HG03565 (cell line): ENCODE data around the gene C11orf58.

Experiments used
- ATAC-seq: cut with Tn5 transposase; IDR thresholded peaks from one replicate; pipeline ENCODE4 v1.9.1; 2021; ENCODE audit warnings: mild to moderate bottlenecking, moderate library complexity; ENCODE audit not compliant: unreplicated experiment

C11orf58 gene

DNA sequence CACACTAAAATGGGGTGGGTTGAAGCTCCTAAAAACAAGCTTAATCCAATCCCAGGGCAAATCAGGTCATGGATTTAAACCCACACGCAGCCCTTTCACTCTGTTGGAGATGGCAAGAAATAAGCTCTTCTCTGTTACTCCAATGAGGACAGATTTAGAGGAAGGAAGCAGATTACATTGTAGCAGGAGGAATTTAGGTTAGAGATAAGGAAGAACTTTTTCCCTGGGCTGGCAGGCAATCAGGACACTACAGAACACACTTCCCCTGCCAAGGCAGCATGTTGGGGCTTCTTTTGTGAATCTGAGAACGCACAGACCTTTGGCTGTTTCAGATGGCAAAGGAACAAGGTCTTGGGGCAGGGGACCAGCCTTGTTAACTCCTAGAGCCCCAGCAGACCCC, 46.2 kb downstream of the C11orf58 start:
- no peak for ATAC-seq

DNA sequence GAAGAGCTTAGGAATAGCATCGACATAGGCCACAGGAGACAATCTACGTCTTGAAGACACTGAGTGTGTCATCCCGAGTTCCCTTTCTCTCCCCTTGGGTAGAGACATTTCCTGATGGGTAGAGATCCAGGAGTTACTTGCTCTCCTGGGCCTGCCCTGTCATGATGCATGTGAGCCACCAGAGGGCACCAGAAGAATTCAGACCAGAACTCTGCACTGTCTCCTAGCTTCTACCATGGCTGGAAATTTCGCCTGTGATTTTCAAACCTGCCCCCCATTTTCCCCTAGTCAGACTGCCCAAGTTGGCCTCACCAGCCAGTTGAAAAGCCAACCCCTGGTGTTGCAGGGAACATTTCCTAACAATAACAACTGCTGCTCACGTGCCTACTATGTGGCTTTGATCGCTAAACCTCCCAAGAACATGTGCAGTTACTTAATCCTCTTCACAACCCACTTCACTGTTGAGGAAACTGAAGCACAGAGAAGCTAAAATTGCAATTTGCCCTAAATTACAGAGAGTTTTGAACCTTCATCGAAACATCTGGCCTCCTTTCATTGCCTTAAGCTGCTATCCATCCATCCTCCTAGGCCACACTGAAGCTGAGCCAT, 47.2 kb downstream of the C11orf58 start:
- ATAC-seq = no peak

DNA sequence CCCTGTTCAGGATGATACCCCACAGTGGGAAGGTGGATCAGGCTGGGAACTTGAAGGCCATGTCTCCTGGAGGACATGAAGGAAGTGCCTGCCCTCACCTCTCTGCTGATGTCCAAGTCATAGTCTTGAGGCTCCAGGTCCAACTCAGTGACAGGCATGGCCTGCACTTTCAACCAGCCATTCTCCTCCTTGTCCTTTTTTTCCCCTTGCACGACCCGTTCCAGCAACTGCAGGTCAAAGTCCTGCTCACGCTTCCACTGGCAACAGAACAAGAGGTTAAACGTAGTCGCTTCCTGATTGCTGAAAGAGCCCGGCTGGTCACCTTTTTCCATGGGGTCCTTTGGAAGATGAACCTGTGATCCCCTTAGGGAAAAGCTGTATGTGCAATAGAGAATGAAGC, 47.7 kb downstream of the C11orf58 start:
- no peak for ATAC-seq

DNA sequence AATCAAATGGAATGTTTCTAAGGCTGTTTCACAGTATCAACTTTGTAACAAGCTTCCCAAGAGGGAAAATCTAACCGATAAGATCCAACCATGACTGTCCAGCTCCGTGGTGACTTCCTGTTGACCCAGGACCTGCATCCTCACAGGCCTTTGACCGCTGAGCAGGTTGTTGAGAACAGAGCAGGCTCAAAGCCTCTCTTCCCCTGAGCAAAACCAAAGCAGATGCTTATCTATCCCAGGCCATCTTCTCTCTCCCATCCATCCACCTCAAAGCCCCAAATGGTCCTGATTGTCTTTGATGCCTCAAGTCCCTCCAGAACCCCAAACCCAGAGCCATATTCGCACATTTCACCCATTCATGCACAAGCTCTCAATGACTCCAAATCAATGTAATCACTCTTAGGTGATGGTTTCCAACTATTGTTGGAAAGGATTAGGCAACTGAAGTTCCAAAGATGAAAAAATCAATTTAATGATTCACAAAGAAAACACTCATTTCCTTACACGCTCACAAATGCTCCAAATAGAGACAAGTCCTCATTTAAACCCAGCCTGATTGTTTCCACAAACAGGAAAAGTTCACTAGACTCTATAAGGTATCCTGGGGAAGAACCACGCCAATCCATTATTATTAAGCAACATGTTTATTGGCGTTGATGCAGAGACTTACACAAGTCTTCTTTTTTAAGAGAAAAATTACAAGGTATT, 48.7 kb downstream of the C11orf58 start:
- ATAC-seq = no peak

DNA sequence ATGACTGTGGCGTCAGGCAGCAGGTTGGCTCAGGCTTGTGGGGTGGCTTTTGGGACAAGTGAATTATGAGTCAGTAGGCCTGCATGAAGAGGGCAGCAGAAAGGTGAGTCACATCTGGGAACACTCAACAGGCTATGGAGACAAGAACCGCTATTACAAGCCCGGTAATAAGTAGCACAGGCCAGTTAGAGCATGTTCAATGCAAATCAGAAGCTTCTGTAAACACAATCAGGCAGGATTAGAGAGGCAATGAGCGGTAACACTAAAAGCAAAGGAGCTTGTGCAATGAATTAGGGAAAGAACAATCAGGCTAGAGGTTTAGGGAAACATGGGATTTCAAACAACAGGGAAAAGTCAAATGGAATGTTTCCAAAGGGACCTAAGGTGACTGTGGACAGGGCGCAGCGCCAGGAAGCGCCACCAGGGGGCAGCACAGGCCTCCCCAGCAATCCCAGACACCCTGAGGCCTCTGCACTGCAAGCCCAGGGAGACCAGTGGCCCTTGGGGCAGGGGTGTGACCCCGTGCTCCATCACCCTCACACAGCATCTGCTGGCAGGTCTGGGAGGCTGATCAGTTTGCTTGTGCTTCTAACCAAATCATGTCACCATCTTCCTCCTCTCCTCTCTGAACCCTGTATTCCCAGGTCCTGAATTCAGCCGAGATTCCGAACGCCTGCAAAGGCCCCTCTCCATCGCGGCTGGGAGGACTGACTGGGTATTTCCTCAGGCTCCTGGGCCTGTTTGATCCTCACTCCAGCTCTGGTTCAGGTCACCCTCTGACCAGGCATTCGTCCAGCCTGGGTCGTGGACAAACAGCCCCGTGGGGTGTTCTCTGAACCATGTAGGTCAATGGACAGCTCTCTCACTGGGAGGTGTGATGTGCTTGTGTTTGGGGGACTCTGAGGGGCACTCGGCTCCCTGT, 50.0 kb downstream of the C11orf58 start:
- peak; percentile 52 for ATAC-seq

DNA sequence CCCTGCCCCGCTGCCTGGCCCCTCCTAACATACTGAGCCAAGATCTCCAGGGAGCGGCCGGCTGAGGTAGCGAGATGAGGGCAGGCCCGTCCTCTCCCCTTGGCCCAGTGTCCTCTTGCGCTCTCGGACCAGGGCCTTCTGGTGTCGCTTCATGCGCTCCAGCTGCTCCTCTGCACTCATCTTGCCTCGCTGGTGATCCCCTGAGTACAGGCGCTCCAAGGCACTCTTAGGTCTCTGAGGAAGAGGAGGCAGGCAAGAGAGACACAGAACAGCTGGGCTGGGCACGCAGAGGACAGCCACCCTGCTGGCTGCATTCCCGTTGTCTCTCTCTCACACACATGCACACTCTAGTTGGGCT, 50.6 kb downstream of the C11orf58 start:
- no peak for ATAC-seq

DNA sequence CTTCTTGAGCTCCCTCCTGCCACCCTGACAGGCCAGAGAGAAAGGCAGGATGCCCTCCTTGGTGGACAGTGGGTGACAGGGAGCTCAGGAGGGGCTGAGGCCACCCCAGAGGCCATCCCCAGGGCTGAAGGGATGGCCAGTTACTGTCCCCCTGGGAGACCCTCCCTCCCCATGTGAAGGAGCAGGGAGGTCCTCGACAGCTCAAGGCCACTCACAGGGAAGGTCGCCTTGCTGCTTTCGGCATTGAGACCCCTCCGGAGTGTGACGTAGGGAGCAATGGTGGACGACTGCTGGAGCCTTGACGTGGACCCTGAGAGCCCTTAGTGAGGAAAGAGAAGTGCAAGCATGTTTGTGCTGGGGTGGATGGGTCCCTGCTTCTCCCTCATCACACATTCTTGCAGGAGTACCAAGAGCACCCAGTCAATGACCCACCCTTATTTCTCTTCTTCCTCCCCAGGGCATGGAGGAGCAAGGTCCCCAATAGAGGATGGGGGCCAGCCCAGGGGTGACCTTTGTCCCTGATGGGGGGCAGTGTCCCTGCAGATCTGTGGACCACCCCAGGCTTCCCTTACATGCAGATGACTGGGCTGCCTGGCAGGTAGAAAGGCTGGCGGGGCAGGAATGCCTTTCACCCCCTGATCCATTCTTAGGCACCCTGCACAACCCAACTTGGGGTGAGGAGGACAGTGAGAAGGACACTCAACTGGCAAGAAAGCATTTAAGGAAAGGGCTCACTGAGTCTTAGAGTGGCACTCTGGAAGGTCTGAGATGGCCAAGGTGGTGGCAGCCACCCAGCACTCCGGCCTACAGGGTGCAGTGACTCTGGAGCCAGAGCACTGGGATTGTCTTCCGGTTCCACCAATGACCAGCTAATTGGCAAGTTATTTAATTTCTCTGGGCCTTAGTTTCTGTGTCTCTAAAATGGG, 51.4 kb downstream of the C11orf58 start:
- no peak for ATAC-seq

DNA sequence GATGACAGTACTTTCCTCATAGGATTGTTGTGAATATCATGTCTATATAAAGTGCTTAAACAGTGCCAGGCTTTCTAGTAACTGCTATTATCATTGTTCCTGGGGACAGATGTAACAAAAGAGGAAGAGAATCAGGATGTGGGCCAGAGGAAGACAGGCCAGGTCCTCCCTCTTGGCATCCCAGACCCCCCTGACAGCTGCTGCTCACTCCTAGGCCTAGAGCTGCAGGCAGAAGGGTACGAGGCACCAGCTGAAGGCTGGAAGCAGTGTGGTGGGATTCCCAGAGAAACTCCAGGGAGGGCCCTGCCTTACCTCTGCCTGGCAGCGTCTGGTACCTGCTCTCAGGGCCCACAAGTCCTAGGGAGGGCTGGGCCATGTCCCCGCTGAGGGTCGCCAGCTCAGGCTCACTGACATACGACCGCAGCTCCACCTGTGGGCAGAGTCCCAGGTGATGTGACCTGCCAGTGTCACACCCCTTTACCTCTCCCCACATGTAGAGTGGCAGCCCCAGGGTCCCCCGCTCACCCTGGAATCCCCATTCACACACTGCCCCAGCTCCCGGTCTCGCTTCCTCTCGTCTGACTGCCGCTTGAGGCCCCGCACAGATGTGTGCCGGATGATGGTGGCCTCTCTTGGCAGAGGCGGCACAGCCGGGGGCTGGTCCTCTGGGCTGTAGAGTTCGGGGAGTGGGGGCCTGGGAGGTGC, 52.2 kb downstream of the C11orf58 start:
- ATAC-seq = no peak

DNA sequence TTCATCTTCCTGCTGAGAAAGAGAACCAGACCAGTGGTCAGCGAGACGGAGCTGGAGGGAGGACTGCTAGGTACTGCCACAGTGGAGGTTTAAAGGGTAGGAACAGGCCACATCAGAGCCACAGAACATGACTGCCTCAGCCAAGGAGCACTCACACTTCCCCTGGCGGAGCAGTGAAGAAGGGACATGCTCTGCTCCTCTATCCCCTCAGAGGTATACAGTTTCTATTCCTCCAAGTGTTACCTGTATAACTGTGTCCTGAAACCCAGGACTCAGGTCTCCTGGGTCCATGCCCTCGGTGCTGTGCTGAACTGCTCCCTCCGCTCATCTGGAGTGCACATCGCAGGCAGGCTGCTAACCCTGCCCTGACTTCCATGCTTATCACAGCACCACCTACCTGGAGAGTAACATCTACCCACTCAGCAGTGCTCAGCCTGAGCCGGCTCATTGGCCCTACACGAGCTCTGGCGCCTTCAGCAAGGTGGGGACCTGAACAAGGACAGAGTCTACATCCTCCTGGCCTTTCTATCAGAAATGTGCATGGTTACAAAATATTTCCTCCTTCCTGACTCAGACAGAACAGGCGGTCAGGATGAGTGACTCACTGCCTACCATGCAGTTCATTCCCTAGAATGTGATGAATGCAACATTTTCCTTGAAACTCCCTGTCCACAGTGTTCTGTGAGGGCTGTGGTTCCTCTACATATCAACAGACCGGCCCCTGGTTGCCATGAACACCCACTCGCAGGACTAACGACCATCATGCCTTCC, 52.9 kb downstream of the C11orf58 start:
- ATAC-seq = no peak

DNA sequence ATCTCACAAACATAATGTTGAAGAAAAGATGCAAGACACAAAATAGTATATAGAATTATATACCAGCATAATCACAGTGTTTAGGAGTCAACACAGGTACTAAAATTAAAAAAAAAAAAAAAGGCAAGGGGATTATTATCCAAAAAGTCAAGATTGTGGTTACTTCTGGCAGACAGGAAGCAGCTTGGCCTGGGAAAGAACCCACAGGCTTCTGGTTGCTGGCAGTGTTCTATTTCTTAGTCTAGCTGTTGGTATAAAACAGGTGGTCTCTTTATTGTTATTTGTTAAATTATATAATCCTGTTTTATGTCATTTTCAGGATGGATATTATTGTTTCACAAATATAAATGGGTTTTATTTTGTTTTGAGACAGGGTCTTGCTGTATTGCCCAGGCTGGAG, 54.0 kb downstream of the C11orf58 start:
- ATAC-seq = no peak

DNA sequence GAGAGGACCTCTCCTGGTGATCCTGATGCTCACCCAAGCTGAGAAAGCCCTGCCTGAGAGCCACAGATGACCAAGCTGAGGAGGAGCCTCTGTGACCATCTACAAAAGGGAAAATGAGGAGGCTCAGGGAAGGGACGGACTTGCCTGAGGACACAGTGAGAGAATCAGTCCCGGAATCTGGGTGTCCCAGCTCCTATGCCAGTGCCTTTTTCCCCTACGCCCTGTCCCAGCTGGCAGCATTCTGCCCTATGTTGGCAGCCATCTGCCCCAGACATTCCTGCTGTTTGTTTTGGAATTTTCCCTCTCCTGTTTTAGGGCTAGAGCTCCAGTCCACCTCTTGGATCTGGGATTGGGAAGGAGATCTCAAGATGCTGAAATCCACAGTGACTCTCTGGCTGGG, 54.6 kb downstream of the C11orf58 start:
- ATAC-seq = no peak

DNA sequence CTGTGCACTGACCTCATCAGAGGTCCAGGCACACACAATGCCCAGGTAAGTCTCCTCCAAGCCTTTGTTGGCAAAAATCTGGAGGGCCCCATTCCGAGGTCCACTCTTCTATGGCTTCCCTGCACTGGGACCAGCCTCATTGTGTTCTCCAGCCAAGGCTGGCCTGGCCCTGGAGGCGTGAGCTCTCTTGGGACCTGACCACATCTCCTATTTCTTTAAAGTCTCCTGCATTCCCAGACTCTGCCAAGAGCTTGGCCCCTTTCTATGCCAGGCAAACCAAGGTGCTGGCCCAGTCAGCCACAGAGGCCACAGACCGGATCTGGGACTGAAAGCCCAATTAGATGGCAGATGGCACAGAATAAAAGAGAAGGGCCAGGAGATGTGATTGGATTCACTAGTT, 55.1 kb downstream of the C11orf58 start:
- ATAC-seq = no peak

DNA sequence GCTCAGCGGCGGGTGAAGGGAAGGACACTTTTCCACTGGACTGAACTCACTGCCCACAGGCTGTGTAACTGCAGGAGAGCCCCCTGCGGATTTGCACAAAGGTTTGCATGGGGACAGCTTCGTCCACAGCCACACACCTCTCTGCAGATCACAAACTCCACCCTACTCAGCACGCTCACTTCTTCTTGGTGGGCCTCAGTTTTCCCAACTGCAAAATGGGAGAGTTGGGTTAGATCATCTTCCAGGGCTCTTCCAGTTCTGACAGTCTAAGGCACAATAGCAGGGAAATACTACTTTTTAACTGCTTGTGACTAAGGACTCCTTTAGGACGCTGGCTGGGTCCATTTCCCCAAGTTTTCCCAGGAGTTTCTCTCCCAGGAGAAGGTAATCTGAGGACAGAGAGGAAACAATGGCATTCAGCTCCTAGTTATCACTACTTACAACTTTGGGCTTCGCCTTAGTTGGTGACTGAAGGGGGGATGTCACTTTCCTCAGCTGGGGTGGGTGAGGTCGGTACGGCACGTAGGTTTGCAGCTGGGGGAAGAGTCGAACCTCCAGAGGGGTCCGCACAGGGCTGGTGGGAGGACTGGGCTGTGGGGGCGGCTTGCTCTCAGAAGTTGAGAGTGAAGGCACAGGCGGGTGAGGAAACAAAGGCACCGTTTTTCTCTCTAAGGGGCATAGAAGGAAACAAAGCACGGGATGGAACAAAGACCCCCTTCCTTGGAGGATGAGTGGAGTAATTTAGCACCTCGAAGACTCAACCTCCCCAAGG, 55.8 kb downstream of the C11orf58 start:
- ATAC-seq = no peak

DNA sequence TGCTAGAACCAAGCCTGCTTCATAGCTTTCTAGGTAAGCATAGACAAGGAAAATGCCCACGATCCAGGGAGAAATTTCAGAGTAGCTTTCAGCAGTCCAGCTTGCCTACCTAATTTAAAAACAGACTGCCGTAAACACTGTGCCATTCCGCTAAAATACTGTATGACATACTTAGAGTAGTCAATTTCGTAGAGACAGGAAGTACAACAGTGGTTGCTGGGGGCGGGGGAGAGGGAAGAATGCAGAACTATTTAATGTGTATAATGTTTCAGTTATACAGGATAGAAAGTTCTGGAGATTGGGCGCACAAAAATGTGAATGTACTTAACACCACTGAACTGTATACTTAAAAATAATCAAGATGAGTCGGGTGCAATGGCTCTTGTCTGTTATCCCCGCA, 56.7 kb downstream of the C11orf58 start:
- ATAC-seq = no peak

DNA sequence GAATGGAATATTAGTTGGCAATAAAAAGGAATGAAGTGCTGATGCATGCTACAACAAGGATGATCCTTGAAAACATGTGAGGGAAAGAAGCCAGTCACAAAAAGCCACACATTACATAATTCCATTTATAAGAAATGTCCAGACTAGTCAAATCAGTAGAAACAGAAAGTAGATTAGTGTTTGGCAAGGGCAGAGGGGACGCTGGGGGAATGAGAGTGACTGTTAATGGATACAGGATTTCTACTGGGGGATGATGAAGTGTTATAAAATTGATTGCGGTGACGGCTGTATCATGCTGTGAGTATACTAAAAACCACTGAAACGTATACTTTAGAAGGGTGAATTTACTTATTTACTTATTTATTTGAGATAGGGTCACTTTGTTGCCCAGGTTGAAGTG, 57.9 kb downstream of the C11orf58 start:
- ATAC-seq = no peak

DNA sequence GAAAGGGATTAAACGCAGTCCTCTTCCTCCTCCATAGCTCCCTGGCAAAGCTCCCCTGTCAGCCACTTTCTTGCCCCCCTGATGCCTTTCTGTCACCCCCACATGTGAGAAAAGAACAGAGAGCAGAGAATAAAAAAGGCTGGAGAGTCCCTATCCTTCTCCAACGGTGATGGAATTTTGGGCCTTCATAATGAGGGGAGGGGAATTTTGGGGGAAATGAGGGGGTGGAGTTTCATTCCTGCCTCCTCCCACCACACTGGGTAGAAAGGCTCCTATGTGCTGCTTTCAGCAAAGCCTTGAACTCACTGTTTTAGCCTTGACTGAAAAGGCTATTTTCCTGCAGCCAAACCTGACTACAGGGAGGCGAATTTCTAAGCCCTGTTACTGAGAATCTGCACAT, 59.3 kb downstream of the C11orf58 start:
- no peak for ATAC-seq

DNA sequence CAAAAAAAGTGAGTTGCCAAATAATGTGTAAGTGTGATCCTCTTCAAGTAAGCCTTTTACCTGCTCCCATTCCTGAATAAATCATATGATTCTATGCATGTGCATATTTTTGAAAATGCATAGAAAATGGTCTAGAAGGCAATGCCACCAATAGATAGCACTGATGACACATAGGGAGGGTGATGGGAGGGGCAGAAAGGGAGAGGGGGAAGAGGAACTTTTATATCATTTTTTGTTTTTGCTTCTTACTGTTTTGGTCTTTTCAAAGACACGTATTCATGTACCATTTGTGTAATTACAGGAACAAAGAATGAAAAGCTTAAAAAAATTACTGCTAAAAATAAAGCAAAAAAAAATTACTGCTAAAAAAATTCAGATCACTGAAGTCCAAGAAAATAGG, 60.8 kb downstream of the C11orf58 start:
- ATAC-seq = no peak

DNA sequence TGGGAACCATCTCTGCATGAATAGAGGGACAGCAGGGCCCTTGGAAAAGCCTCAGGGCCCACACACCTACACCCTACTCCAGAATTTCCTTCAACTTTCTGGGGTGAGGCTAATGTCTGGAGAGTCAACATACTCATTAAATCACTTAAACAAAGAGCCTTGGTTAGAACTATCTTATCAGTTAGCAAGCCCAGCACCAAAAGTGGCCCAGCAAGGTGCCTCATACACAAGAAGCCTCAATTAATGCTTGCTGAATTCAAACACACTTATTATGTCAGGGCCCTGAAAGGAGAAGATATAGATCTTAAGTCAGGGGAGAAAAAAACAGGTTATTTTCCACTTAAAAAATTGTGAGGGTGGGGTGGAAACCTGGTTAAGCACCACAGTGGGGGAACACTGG, 61.4 kb downstream of the C11orf58 start:
- ATAC-seq = no peak

DNA sequence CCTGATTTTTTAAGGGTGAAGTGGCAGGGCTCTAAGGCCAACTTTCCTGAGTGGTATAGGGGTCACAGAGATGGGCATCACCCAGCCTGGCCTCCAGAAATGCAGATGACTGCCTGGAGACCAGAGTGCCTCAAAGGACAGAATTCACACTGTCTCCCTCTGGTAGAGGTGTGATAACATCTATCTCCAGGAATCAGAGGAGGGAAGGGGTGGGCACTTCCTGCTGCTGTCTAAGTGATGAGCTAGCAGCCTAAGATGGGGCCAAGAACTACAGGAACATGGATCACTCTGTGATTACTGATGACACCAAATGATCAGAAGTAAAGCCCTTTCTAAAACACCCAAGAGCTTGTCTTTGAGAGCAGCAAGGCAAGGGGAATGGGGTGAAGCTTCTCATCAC, 61.9 kb downstream of the C11orf58 start:
- no peak for ATAC-seq
